ENCODE data around the gene GLIPR1. TPM values are rescaled to one million over a fixed set of nuclear protein-coding genes. Genes with fewer than 3 reads are reported as not detected.

The GLIPR1 gene
- total and polyA plus RNA-seq, 10 of the 15 experiments (the other 5 are each of a cell fraction or from before 2014, with no cell fraction given): 18.2 to 62.6 (median 32.2) TPM

- Histone ChIP-seq H3K4me2 (ENCODE audit: control insufficient read depth, insufficient read depth) (no peak overlapping the region), H4K20me1 (ENCODE audit: control insufficient read depth, insufficient read depth) (no peaks in the 10 kb centered on the region), H3K36me3 (ENCODE audit: control insufficient read depth in 2 of 2, insufficient read depth in 2 of 2, low read length in 1 of 2) (no peaks in the 10 kb centered on the region), H3K4me3 (no peak overlapping the region), H2AFZ (ENCODE audit: control insufficient read depth, low read depth, low read length) (no peak overlapping the region), H3K9ac (ENCODE audit: control insufficient read depth, insufficient read depth, low read length) (no peak overlapping the region), H3K27ac (ENCODE audit: control insufficient read depth, insufficient read depth) (no peak overlapping the region), H3K79me2 (ENCODE audit: control insufficient read depth, insufficient read depth, low read length) (no peaks in the 10 kb centered on the region), H3K4me1 (ENCODE audit: control insufficient read depth, insufficient read depth, low read length) (no peaks in the 10 kb centered on the region; the same call in 1 of the 2 replicates), H3K27me3 (replicated peaks in 1 of 2; ENCODE audit: control insufficient read depth in 2 of 2, insufficient read depth in 2 of 2, low read length in 1 of 2) (no peaks in the 10 kb centered on the region), H3K9me3 (replicated peaks; ENCODE audit: control insufficient read depth, insufficient read depth, low read length) (no peaks in the 10 kb centered on the region)
- POLR2A ChIA-PET: no interaction called here
- intact Hi-C loops (cut with micrococcal nuclease; ENCODE audit: unreplicated experiment) (loop anchor here (5.0 to 10.0 kb wide), 5 partner anchors 117 to 1060 kb away; no protein-coding TSS in a partner anchor), in situ Hi-C loops (cut with MboI) (loop anchor here (5.0 kb wide), 1 partner anchor 512 kb away; no protein-coding TSS in a partner anchor)
- no peak for FAIRE-seq
- ATAC-seq: no peak
- 8% methylated on average over 1 of the region's 1 CpG for WGBS (ENCODE audit: insufficient coverage, insufficient replicate concordance, low lambda C conversion rate, missing lambda C conversion rate)
- CTCF ChIA-PET: interaction anchor here (0.9 to 7.7 kb wide), 11 partner anchors 13 to 1061 kb away, joined by 3 to 144 read pairs (median 13); partner anchors contain the start of genes GLIPR1L2, KRR1 and PHLDA1
- no peak for DNase-seq (ENCODE audit: low read depth, low spot score)
- no TSS peak for BruUV-seq (replicated peaks)
- SMC1A ChIA-PET (ENCODE audit: uncharacterized antibody, unreplicated experiment): interaction anchor here (1.0 to 9.5 kb wide), 8 partner anchors 13 to 932 kb away, joined by 3 to 268 read pairs (median 14); partner anchors contain the start of genes GLIPR1L2, KRR1 and PHLDA1
- 0 out of 6 replicates have a peak, but pooled peaks of 2 of the 3 experiments have one; percentile 3 to 5 for TF ChIP-seq CTCF (IDR thresholded peaks at IDR 0.05 in 2 of 3, conservative IDR thresholded peaks at IDR 0.05 in 1 of 3; ENCODE audit: control insufficient read depth in 2 of 3, extremely low read depth in 1 of 3, insufficient read depth in 1 of 3, low read depth in 3 of 3, low read length in 3 of 3)
- TF ChIP-seq RCOR1 (conservative IDR thresholded peaks at IDR 0.05; ENCODE audit: low read depth, low read length): no peak
- RAD21 ChIA-PET (ENCODE audit: unreplicated experiment): interaction anchor here (0.7 to 5.4 kb wide), 8 partner anchors 34 to 1061 kb away, joined by 3 to 144 read pairs (median 16); partner anchors contain the start of gene PHLDA1
Measured at GRCh38 chr12:75525263-75525662, 44.7 kb downstream of the GLIPR1 start.

All from GM12878 (cell line).